NCI-H2227 treated with DMSO at 0.1 percent for 48 hours (cell line): Measurements from ENCODE around the gene KAT5.
"Not testable (repeated sequence)": the region's sequence is repeated elsewhere in the genome, so short reads cannot be mapped to it uniquely, and the experiment has no call there.

ENCODE experiments used
- DNase-seq: peaks from one replicate; lab custom pipeline; 2025; lab: John Stamatoyannopoulos, UW

Gene KAT5

DNA sequence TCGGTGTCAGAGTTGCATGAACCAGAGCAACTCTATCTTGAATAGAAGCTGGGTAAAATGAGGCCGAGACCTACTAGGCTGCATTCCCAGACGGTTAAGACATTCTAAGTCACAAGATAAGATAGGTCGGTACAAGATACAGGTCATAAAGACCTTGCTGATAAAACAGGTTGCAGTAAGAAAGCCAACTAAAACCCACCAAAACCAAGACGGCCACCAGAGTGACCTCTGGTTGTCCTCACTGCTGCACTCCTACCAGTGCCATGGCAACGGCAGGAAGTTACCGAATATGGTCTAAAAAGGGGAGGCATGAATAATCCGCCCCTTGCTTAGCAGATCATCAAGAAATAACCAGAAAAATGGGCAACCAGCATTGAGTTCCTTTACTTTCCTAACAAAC, 2.4 kb upstream of the KAT5 start:
- no peak for DNase-seq

DNA sequence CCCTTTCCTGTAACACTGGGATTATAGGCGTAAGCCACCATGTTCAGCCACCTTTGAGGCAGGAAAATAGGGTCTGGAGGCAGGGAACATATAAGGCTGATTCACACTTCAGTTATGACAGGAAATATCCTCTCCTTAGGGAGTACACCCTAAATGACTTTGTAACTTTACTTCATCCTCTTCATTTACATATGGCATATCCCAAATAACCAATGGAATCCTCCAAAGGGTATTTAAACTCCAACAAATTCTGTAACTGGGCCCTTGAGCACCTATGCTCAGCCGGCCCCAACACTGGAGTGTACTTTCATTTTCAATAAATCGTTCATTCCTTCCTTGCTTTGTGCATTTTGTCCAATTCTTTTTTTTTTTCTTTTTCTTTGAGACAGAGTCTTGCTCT, 1.6 kb upstream of the KAT5 start:
- no peak for DNase-seq

DNA sequence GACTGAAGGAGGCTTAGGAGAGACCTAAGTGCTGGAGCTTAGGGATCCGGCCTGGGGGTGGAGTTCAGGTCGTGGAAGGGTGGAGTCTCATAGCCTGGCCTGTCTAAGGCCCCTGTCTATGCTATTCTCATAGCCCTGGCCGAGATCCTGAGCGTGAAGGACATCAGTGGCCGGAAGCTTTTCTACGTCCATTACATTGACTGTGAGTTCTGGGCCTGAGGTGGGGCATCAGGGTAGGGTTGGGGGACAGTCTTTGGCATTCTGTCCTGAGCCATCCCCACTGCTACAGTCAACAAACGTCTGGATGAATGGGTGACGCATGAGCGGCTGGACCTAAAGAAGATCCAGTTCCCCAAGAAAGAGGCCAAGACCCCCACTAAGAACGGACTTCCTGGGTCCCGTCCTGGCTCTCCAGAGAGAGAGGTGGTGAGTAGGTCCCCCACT, 603 bp downstream of the KAT5 start:
- no peak for DNase-seq

DNA sequence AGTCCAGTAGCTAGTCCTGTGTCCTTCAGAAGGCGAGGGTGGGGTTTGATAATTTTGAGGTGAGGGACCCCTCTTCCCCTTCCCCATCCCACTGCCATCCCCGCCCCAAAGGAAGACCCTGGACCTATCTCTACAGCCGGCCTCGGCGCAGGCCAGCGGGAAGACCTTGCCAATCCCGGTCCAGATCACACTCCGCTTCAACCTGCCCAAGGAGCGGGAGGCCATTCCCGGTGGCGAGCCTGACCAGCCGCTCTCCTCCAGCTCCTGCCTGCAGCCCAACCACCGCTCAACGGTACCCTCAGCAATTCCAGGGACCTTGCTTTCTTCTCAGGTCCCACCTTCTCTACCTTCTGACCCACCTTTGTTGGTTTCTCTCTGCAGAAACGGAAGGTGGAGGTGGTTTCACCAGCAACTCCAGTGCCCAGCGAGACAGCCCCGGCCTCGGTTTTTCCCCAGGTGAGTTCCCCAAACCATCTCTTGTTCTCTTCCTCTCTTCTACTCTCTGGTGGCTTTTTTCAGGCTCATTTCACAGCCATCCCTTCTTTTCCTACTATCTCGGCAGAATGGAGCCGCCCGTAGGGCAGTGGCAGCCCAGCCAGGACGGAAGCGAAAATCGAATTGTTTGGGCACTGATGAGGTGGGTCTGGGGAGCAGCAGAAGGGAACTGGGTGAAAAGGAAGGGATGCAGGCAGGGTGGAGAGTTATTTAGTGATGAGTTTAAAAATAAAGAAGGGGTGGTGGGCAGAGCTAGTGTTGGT, 1.3 kb downstream of the KAT5 start:
- DNase-seq: no peak

DNA sequence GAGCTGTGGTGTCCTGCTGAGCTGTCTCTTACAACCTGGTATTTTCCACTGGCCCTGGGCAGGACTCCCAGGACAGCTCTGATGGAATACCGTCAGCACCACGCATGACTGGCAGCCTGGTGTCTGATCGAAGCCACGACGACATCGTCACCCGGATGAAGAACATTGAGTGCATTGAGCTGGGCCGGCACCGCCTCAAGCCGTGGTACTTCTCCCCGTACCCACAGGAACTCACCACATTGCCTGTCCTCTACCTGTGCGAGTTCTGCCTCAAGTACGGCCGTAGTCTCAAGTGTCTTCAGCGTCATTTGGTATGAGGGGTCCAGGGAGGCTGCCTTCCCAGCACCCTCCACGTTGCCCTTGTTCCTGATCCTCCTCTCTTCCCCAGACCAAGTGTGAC, 2.4 kb downstream of the KAT5 start:
- no peak for DNase-seq

DNA sequence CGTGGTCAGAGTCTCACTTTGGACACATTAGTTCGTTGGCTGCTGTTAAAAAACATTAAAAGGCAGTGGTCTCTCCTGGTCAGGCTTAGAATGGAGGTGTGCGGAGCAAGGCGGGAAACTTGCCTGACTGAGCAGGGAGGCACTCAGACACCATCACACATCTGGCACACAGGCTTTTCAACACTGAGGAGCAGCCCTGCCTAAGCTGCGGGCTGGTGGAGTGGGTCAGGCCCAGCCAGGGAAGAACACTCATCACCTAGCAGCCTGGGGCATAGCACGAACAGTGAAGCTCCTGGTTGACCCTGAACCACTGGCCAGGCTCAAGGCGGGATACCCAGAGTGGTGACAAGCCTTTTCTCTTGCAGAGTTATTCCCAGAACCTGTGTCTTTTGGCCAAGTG, 4.2 kb downstream of the KAT5 start:
- no peak for DNase-seq

DNA sequence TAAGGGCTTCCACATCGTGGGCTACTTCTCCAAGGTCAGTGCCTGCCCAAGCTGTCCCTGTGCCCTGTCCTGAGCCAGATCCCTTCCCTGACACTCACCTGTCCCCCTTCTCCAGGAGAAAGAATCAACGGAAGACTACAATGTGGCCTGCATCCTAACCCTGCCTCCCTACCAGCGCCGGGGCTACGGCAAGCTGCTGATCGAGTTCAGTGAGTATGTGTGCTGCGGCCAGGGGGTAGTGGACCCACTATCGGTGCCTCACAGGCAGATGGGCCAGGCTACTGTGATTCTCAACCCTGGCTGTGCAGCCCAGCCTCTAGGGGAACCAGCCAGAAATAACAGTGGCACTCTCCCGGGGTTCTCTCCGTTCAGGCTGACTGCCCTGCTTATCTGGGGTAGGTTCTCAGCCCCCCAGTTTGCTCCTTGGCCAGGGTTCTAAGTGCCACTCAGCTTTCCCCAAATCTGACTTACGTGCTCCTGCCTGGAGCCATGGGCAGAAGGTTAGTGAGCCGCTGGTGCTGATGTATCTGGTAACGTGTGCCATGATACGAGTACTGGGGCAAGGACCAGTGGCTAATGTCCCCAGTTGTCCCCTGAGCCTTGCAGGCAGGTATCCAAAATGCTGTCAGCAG, 4.8 kb downstream of the KAT5 start:
- DNase-seq: no peak

DNA sequence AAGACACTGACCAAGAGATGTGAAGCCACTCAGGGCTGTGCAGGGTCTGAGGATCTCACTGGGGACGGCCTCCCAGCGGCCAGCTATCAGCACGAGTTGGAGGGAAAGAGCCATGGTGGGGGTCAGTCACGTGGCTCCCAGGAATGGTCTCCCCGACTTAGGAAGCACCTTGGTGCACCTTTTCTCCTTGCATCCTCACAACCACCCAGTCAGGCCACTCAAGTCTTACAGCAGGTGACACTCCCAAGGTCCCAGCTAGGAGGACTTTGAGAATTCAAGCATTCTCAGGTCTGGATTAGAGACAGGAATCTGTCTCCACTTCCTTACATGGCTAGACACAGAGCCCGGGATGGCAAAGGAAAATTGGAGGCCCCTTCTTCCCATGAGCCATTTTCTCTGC, 5.9 kb downstream of the KAT5 start:
- DNase-seq: no peak

DNA sequence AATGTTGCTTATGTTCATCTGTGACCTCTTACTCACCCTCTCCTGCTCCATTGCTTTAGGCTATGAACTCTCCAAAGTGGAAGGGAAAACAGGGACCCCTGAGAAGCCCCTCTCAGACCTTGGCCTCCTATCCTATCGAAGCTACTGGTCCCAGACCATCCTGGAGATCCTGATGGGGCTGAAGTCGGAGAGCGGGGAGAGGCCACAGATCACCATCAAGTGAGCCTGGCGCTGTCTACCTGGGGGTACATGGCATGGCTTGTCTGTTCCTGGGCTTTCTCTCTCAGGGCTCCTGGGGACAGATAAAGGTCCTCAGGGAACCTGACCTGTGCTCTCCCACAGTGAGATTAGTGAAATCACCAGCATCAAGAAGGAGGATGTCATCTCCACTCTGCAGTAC, 6.5 kb downstream of the KAT5 start:
- DNase-seq: no peak

DNA sequence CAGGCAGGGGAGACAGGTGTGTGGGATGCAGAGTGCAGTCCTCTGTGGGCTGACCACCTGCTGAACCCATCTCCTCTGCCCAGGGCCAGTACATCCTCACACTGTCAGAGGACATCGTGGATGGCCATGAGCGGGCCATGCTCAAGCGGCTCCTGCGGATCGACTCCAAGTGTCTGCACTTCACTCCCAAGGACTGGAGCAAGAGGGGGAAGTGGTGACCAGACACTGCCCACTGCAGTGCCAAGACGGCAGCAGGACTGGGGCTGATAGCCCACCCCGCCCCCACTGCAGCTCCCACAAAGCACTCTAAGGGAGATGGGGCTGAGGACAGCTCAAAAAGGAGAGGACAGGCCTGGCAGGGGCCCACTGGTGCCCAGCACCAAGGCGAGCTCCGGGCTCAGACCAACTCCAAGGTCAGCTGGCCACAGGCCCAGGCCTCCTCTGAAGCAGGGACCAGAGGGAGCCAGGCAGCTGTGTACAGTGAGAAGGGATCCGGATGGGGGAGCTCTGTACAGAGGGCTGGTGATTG, 7.0 kb downstream of the KAT5 start:
- no peak for DNase-seq

DNA sequence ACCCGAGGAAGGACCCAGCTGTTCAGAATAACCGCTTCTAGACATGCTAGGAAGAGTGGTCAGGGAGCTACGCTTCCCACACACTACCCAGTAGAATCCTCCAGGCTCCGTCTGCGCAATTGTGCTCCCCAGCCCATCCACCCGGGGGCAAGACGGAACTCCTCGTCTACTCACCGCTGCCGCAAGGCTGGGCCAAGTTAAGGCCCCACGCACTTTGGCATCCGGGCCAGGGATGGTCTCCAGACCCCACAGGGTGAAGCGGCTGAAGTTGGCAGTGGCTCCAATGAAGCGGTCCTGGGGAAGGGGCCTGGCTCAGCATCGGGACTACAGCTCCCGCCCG, 7.8 kb downstream of the KAT5 start:
- DNase-seq: no peak

DNA sequence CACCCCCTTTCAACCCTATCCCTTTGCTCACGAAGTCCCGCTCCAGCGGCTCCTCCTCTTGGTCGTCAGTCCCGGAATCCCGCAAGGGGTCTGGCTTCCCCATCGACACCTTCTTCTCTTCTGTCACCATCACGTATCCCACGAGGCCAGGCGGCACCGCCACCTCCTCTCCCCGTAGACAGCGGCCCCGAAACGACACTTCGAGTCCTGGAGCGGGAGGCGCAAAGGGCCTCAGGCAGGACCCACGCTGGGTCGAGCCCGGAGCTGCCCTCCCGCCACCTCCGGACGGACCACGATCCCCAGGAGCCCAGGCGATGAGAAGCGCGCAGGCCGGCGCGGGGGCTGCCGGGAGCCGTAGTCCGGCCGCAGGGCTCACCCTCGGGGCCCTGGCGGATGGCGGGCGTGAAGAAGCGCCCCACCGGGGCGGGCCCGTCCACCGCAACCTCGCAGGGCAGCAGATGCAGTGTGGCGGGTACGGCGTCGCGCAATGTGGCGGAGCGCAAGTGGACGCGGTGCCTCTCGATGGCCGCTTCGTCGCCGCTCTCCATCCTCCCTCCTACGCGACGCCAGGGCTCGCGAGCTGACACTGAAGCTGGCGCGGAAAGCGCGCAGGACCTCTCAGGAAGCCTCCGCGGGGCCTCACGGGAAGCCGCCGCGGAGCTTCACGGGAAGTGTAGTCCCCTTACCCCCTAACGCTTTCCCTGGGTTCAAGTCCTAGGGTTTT, 8.3 kb downstream of the KAT5 start, which contains the start of gene RNASEH2C:
Gene RNASEH2C (minus strand): TSS at position 588 of the 724 bp plus-strand sequence. CDS start 40 bp downstream, at position 548.
- peak; percentile 72 for DNase-seq

DNA sequence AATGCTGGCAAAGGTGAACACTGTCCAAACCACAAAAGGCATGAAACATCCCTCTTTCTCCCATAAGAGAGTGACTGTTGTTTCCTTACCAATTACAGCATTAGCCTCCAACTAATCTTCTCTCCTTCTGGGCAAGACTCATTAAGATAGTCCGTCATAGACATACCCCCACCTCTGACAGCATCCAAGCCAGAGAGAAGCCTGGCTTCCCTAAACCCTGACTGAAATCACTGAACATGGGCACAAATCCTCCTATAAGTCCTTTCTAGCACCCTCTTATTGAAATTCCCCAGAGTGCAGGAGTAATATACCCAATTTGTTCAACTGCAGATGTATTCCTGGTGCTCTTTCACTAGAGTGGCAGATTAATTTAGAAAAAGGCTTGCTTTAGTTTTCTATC, 10.2 kb downstream of the KAT5 start:
- no peak for DNase-seq

DNA sequence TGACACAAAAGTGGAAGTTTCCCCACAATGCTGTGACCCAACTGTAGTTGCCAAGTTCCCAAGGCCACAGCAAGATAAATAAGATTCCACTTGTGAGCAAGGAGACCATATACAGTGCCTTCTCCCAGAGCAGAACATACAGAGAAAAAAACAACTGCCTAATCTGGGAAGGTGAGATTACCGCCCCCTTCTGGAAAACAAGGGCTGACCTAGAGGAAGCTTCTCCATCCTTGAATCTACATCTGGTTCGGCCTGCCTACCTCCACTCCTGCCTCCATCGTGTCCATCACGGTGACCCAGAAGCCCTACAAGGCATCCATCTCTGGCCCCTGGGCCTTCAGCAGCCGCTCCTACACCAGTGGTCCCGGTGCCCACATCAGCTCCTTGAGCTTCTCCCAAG, 14.6 kb downstream of the KAT5 start:
- DNase-seq: no peak

DNA sequence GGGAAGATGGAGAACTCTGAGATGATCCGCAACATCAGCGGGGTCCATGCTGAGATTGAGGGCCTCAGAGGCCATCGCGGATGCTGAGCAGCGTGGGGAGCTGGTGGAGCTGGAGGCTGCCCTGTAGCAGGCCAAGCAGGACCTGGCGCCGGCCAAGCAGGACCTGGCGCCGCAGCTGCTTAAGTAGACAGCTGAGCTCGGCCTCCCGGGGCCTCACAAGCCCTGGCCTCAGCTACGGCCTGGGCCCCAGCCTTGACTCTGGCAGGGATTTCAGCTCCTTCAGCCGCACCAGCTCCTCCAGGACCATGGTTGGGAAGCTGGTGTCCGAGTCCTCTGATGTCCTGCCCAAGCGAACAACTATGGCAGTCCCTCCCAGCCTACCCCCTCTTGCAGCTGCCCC, 15.8 kb downstream of the KAT5 start:
- DNase-seq: no peak

DNA sequence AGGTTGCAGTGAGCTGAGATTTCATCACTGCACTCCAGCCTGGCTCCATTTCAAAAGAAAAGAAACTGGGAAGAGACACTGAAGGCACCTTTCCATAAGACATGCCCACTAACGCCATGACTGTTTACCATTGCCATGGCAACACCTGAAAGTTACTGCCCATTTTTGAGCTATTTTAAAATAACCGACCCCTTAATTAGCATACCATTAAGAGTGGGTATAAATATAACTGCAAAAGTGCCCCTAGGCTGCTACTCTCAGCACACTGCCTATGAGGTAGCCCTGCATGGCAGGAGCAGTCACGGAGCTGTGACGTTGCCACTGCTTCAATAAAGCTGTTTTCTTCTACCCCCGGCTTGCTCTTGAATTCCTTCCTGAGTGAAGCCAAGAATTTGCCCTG, 18.4 kb downstream of the KAT5 start:
- no peak for DNase-seq

DNA sequence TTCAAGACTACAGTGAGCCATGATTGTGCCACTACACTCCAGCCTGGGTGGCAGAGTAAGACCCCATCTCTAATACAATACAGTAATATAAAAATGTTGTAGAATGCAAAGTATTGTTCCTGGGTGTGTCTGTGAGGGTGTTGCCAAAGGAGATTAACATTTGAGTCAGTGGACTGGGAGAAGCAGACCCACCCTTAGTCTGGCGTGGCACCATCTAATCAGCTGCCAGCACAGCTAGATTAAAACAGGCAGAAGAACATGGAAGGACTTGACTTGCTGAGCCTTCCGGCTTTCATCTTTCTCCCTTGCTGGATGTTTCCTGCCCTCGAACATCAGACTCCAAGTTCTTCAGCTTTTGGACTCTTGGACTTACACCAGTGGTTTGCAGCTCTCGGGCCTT, 23.1 kb downstream of the KAT5 start:
- DNase-seq: not testable (repeated sequence)

DNA sequence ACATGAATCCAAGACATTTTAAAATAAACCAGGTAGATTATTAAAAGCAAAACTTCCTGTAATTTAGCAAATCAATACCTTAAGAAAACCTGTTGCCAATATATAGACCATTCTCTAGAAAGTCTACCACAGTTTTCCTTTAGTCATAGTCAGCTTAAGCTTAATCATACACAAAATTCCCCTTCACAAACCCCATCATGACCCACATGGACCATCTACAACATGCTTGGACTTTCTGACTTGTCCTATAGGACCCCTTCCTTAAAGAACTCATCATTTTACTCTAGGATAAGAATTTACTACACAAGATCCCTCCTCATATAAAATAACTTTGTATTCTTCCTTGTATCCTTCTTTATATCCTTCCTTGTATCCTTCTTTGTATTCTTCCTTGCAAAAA, 24.8 kb downstream of the KAT5 start:
- DNase-seq: no peak

DNA sequence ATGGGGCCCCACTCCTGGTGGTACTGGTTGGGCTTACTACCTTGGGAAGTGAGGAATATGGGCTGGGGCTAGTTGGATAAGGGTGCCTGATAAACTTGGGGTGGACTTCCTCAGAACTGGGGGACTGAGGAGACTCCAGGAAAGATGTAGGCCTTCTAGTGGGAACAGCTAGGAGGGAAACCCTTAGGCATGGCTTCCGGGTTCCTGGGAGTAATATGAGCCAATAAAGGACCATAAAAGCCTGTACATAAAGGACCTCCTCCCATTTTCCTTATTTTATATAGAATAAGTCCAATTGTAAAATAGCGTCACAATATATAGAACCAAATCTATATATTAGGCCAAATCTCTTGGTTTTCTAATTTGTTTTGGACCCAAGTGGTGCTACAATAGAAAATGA, 27.0 kb downstream of the KAT5 start:
- no peak for DNase-seq

DNA sequence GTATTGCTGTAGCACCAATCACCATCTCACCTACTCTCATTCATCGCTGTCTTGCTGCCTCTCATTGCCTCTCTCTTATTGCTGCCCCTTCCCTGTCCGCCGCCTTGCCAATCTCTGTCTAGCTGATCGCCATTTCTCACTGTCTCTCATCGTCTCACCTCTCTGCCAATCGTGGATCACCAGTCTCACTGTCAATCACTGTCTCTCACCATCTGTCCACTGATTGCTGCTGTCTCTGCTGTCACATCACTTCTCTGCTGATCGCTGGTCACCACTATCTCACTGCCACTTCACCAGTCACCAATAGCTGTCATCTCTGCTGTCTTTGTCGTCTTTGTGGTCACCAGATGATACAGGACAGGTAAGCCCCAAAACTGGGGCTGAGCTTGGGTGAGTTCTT, 29.1 kb downstream of the KAT5 start:
- no peak for DNase-seq

DNA sequence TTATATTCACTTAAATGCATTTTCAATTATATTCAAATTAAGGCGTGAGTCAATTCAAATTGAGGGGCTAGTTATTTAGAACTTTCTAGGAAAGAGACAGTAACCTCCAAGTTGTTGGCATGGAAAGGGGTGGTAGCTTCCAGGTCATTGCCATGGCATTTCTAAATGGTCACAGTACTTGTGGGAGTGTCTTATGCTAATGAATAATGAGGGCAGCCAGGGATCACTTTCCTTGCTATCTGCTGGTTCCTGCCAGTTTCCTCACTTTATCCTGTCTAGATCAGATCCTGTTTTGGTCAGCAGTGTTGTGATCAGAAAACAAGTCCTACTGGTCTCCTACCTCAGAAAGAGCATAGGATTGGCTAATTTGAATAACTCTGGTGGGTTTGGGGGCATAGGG, 30.3 kb downstream of the KAT5 start:
- no peak for DNase-seq

DNA sequence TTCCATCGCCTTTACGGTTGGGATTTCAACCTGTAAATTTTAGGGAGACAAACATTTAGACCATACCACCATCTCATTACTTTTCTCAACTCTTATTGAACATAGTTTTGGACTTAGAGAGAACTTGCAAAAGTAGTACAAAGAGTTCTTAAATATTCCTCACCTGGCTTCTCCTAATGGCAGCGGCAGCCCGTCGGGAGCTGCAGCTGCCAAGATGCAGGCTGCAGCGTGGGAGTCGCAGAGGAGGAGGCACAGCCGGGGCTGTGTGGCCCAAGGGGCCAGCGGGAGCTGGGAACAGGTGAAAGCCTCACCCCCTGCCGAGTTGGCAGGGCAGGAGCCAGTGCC, 31.6 kb downstream of the KAT5 start:
- no peak for DNase-seq

DNA sequence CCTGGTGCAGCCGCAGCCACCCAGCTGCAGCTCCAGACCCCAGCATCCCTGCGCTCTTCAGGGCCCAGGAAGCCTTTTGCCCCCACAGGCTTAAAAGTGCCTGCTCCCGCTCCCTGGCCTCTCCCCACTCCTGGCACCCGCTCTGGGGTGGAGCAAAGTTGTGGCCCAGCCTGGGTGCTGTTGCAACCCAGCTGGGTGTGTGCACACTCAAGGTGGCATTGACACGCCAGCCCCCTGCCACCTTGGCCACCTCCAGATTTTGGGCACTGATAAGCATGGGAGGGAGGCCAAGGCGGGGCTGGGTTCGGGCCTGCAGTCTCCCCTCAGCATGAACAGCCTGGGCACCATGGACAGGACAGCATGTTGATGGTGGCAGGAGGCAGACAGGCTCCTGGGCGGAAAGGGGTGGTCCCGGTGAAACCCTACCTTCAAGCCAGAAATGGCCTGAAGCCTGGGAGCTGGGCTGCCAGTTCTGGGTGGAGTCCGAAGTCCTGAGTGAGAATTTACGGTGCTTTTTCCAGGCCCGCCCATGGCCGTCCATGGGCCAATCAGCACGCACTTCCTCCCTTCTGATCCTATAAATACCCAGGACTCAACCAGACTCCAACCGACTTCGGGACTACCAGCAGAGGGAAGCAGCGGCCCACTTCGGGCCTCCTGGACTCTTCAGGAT, 32.1 kb downstream of the KAT5 start:
- no peak for DNase-seq
